Hepatocyte (in vitro differentiated cells): ENCODE data around the gene ARHGAP42. TPM values are rescaled to one million over a fixed set of nuclear protein-coding genes. Genes with fewer than 3 reads are reported as not detected.

Experiments used
- DNase-seq: peaks from one replicate; pipeline ENCODE4 v3.0.0-alpha.2; 2016; ENCODE audit warnings: low spot score
- H2AFZ ChIP-seq: fragments of 200-600 bp; sonication (generic); 2 replicates; pipeline ENCODE4 v1.6.0; 2016; ENCODE audit warnings: antibody characterized with exemption, mild to moderate bottlenecking
- H3K27ac ChIP-seq: fragments of 200-600 bp; sonication (generic); 2 replicates; pipeline ENCODE4 v1.5.1; 2016; ENCODE audit warnings: mild to moderate bottlenecking
- H3K27me3 ChIP-seq: fragments of 200-600 bp; sonication (generic); 2 replicates; pipeline ENCODE4 v1.6.1; 2016
- H3K36me3 ChIP-seq: fragments of 200-600 bp; sonication (generic); replicated peaks from 2 replicates; pipeline ENCODE4 v1.5.1; 2016; ENCODE audit warnings: low read depth; ENCODE audit not compliant: insufficient read depth
- H3K4me1 ChIP-seq: fragments of 200-600 bp; sonication (generic); 2 replicates; pipeline ENCODE4 v1.5.1; 2016; ENCODE audit warnings: mild to moderate bottlenecking, moderate library complexity; ENCODE audit not compliant: insufficient read depth
- H3K4me2 ChIP-seq: fragments of 200-600 bp; sonication (generic); 2 replicates; pipeline ENCODE4 v1.6.0; 2016
- H3K4me3 ChIP-seq: fragments of 200-600 bp; sonication (generic); 2 replicates; pipeline ENCODE4 v1.5.1; 2016; ENCODE audit warnings: mild to moderate bottlenecking
- H3K79me2 ChIP-seq: fragments of 200-600 bp; sonication (generic); 2 replicates; pipeline ENCODE4 v1.6.0; 2017; ENCODE audit warnings: mild to moderate bottlenecking
- H3K9me2 ChIP-seq: fragments of 200-600 bp; sonication (generic); replicated peaks from 2 replicates; pipeline ENCODE4 v1.6.0; 2017; ENCODE audit warnings: mild to moderate bottlenecking; ENCODE audit not compliant: insufficient read depth
- H3K9me3 ChIP-seq: fragments of 200-600 bp; sonication (generic); 2 replicates; pipeline ENCODE4 v1.5.1; 2016; ENCODE audit warnings: low read depth, mild to moderate bottlenecking
- H4K20me1 ChIP-seq: fragments of 200-600 bp; sonication (generic); 2 replicates; pipeline ENCODE4 v1.6.0; 2016; ENCODE audit warnings: mild to moderate bottlenecking; ENCODE audit not compliant: insufficient read depth, poor library complexity, severe bottlenecking
- CTCF ChIP-seq: fragments of 200-600 bp; sonication (generic); IDR thresholded peaks from 2 replicates; pipeline ENCODE4 v1.5.1; 2016; ENCODE audit warnings: antibody characterized with exemption, mild to moderate bottlenecking; ENCODE audit not compliant: poor library complexity
- EZH2 ChIP-seq: fragments of 200-600 bp; sonication (generic); IDR thresholded peaks from 2 replicates; pipeline ENCODE4 v1.6.1; 2016; ENCODE audit warnings: antibody characterized with exemption, mild to moderate bottlenecking, borderline replicate concordance
- EZH2phosphoT487 ChIP-seq: fragments of 200-600 bp; sonication (generic); IDR thresholded peaks from one replicate; pipeline ENCODE4 v1.6.1; 2018; ENCODE audit warnings: antibody characterized with exemption, mild to moderate bottlenecking, low read depth, moderate library complexity; ENCODE audit not compliant: unreplicated experiment, severe bottlenecking
- WGBS: methylation state at CpG from one replicate; pipeline ENCODE4 v1.1.6; 2016; ENCODE audit warnings: low lambda C conversion rate; ENCODE audit errors: missing lambda C conversion rate; 5-methylcytosine and 5-hydroxymethylcytosine counted together
- polyA plus RNA-seq: library from polyadenylated mRNA; unstranded; fragments of >200 nt; fragmentation: Nextera tagmentation; extraction: Ambion mirVana; gene quantifications from 2 replicates; pipeline ENCODE4 v1.2.1, GENCODE V29; 2016
- total RNA-seq: library from RNA; depleted of rRNA; stranded (reverse); fragments of >200 nt; gene quantifications from 2 replicates; pipeline ENCODE4 v1.2.3, GENCODE V29; 2014

Gene ARHGAP42
- total and polyA plus RNA-seq, 2 experiments from 2014 or later = 8.7 to 26.5 TPM

DNA sequence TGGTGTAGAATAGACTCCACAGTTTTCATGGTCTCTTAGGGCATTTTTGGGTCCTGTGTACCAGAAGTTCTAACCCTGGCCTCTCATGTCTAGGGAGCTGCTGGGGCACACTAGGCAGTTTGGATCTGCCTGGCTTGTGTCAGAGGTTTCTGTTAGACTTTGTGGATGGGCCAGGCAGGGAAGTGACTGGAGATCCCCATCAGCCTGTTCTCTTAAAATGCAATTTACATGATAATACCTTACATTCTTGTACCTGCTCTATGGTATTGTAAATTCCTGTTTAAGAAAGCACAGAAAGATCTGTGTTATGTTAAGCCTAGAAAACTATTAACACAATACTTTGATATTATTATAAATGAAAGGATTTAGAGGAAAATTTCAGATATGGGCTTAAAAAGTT lies 104.0 kb downstream of the ARHGAP42 start:
- H3K36me3 ChIP-seq = peaks cover 4% of the 10 kb centered on the region
- H3K27ac ChIP-seq = no peak overlapping the region
- H3K4me3 ChIP-seq = no peak overlapping the region
- no peak for DNase-seq
- H2AFZ ChIP-seq = no peak overlapping the region
- H3K9me2 ChIP-seq = no peaks in the 10 kb centered on the region
- no peaks in the 10 kb centered on the region for H3K9me3 ChIP-seq
- TF ChIP-seq CTCF = no peak
- TF ChIP-seq EZH2phosphoT487 = no peak
- no peak overlapping the region for H3K4me2 ChIP-seq
- no peaks in the 10 kb centered on the region for H3K27me3 ChIP-seq
- H3K4me1 ChIP-seq = no peaks in the 10 kb centered on the region
- H3K79me2 ChIP-seq = peaks cover 63% of the 10 kb centered on the region
- H4K20me1 ChIP-seq = no peaks in the 10 kb centered on the region

- 32% methylated on average over 1 of the region's 1 CpG for WGBS
- H3K27ac ChIP-seq = no peak overlapping the region
- no peaks in the 10 kb centered on the region for H4K20me1 ChIP-seq
- no peak overlapping the region for H3K4me2 ChIP-seq
- no peaks in the 10 kb centered on the region for H3K27me3 ChIP-seq
- no peak overlapping the region for H2AFZ ChIP-seq
- H3K9me3 ChIP-seq = no peaks in the 10 kb centered on the region
- H3K4me3 ChIP-seq = no peak overlapping the region
- no peak for DNase-seq
- TF ChIP-seq CTCF (no peak), EZH2phosphoT487 (no peak), EZH2 (no peak)
- no peaks in the 10 kb centered on the region for H3K9me2 ChIP-seq
- no peaks in the 10 kb centered on the region for H3K4me1 ChIP-seq
- peaks cover 4% of the 10 kb centered on the region for H3K36me3 ChIP-seq
- H3K79me2 ChIP-seq = peaks cover 59% of the 10 kb centered on the region
Observed at GRCh38 chr11:100791860-100792259, 104.8 kb downstream of the ARHGAP42 start.

GRCh38 chr11:100793525-100793924 lies 106.4 kb downstream of the ARHGAP42 start:
- 96% methylated on average over 2 of the region's 2 CpGs for WGBS
- Histone ChIP-seq H3K36me3 (peaks cover 4% of the 10 kb centered on the region), H3K4me3 (no peak overlapping the region), H3K27me3 (no peaks in the 10 kb centered on the region), H3K9me3 (no peaks in the 10 kb centered on the region), H3K9me2 (no peaks in the 10 kb centered on the region), H3K79me2 (peaks cover 48% of the 10 kb centered on the region), H3K4me2 (no peak overlapping the region), H2AFZ (no peak overlapping the region), H3K27ac (no peak overlapping the region), H3K4me1 (no peaks in the 10 kb centered on the region), H4K20me1 (no peaks in the 10 kb centered on the region)
- TF ChIP-seq EZH2 = no peak
- TF ChIP-seq EZH2phosphoT487 = no peak
- DNase-seq = no peak

DNA sequence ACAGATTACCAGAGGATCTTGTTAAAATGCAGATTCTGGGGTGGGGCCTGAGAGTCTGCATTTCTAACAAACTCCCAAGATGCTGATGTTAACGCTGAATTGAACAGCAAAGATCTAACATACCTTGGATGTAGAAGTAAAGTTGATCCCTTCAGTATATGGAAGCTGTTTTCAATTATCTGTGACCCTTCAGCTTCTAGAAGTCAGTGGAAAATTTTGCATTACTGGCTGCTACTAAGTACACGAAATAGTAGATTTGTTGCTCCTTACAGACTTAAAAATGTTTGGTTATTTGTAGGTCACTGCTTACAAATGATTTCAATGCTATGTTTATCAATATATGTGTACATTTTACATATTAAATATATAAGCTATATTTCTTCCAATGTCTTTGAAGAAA lies 107.4 kb downstream of the ARHGAP42 start:
- Histone ChIP-seq H3K27ac (no peak overlapping the region), H3K36me3 (peaks cover 4% of the 10 kb centered on the region), H3K79me2 (peaks cover 39% of the 10 kb centered on the region), H3K4me3 (no peak overlapping the region), H3K4me2 (no peak overlapping the region), H2AFZ (no peak overlapping the region), H3K9me3 (no peaks in the 10 kb centered on the region), H3K4me1 (peaks cover 4% of the 10 kb centered on the region), H4K20me1 (no peaks in the 10 kb centered on the region), H3K27me3 (no peaks in the 10 kb centered on the region), H3K9me2 (no peaks in the 10 kb centered on the region)
- no peak for DNase-seq
- WGBS = 57% methylated on average over 2 of the region's 2 CpGs
- TF ChIP-seq CTCF (no peak), EZH2 (no peak), EZH2phosphoT487 (no peak)
